IPS-18c (cell line): ENCODE data around the gene NPTX1.

Experiments used
- H3K4me3 ChIP-seq: 2 replicates; pipeline ENCODE4 v1.7.0; 2013; ENCODE audit warnings: low read depth, mild to moderate bottlenecking, low read length, moderate library complexity; ENCODE audit not compliant: insufficient read depth
- H3K9me3 ChIP-seq: one replicate; pipeline ENCODE4 v1.6.1; 2013; ENCODE audit warnings: mild to moderate bottlenecking, low read length, moderate library complexity; ENCODE audit not compliant: control insufficient read depth, insufficient read depth

Gene NPTX1

DNA sequence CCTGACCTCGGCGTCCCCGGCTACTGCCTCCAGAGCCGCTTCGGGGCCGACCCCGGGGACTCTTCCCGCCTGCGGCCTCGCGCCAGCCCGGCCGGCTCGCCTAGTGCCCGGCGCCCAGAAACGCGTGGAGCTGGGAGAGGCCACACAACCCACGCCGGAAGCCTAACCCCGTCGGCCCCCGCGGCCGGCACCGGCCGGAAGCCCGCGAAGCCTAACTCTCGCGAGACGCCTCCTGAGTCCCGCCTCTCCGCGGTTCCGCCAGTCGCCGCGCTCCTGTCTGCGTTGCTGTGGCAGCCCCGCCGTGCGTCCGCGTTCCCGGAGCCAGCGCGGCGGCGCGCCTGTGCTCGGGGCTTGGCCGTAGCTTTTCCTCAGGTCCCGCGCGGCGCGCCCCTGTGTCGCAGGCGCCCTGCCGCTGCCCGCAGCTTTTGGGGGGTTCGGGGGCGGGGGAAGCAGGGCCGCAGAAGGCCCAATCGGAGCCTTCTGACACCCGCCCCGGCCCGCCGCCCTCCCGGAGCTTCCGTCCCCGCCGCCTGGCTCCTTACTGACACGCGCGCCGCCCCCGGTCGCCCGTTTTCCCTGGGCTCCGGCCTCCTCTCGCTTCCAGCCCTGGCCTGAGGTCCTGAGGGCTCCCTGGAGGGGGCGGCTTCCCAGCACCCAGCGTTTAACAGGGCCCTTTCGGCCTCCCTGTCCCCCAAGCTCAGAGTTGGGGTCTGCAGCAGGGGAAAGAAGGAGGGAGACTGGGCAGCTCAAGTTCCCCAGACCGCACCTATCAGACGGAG is 21.7 kb downstream of the NPTX1 start:
- H3K4me3 ChIP-seq: peak overlapping the region; percentile 89
- H3K9me3 ChIP-seq: no peaks in the 10 kb centered on the region

DNA sequence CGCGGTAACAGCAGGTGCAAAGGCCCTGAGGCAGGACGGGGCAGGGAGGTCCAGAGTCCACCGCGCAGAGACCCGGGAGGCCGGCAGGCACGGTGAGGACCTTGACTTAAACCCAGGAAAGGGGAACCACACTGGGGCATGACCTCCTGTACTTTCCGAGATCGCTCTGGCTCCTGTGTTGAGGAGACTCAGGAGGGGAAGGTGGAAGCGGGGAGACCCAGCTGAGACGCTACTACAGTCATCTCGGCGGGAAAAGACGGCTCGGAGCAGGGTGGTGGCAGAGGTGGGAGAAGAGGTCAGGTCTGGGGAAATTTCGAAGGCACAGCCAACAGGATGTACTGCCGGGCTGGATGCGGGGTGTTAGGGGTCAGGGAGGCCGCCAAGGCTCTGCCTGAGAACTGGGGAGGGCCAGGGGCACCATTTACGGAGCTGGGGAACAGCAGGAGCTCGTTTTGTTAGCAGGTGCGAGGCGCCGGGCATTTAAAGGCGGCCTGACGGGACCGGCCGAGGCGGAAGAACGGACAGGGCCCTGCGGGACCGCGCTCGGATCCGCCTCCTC is 22.3 kb downstream of the NPTX1 start:
- H3K4me3 ChIP-seq: peak overlapping the region; percentile 89
- no peaks in the 10 kb centered on the region for H3K9me3 ChIP-seq

DNA sequence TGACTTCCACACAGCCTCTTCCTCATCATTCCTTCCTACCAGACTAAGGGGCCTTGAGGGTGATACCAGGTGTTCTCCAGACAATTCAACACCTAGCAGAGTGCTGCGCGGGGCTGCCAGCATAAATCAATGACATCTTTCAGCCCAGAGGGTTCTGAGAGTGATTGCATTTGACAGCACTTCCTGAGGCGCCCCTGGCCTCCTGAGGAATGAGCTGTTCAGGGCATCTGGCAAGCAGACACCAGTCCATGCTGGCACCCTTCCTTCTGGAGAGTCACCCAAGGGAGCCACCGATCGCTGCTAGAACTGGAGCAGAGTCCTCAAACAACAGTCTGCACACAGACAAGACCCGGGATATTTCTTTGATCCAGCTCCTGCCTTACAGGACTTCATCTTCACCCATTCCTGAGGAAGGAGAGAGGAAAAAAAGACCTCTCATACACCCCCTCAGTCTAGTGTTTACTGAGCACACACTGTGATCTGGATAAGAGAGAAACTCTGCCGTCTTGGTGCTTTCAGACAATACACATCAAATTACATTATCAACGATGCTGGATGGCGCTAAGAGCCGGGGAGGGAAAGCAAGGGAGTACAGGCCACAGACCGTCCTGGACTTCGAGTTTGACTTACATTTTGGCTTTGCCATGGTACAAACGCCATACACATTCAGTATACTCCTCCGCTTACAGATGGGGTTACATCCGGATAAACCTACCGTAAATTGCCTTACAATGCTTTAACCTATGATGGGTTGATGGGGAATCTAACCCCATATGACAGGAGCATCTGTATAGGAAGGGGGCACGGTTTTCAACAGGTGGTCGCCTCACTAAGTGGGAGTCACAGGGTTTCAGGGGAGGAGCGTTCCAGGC is 23.0 kb downstream of the NPTX1 start:
- Histone ChIP-seq H3K9me3 (no peaks in the 10 kb centered on the region), H3K4me3 (peak overlapping the region; percentile 89; the same call in 1 of the 2 replicates)

DNA sequence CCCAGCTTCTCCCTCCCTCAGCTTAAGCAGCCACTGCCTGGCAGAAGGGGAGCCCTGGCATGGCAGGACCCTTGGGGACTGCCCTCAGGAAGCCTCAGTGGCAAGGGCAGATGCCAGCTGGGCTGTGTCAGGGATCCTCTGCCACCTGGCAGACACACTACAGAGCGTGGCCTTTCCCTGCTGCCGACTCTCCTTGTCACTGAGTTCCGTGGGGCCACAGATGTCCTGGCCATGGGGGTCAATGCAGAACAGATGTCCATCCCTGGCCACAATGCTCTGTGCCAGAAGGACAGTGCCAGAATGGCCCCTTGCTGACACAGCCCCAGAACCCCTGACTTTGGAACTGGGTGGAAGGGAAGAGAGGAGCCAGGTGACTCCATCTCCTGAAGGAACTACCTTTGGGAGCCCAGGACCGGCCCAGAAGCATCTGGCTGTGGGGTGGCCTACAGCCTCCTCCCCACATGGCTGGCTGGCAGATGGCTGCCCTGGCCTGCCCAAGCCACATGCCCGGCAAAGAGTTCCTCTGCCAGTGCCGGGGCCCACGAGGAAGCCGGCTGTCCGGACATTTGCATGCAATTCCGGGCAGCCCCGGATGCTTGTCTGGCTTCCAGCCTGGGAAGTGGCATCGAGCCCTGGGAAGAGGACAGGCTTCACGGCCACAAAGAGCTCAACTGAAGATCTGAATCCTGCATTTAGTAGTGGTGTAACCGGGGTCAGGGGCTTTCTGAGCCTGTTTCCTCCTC is 24.1 kb downstream of the NPTX1 start:
- Histone ChIP-seq H3K9me3 (no peaks in the 10 kb centered on the region), H3K4me3 (no peak overlapping the region)

DNA sequence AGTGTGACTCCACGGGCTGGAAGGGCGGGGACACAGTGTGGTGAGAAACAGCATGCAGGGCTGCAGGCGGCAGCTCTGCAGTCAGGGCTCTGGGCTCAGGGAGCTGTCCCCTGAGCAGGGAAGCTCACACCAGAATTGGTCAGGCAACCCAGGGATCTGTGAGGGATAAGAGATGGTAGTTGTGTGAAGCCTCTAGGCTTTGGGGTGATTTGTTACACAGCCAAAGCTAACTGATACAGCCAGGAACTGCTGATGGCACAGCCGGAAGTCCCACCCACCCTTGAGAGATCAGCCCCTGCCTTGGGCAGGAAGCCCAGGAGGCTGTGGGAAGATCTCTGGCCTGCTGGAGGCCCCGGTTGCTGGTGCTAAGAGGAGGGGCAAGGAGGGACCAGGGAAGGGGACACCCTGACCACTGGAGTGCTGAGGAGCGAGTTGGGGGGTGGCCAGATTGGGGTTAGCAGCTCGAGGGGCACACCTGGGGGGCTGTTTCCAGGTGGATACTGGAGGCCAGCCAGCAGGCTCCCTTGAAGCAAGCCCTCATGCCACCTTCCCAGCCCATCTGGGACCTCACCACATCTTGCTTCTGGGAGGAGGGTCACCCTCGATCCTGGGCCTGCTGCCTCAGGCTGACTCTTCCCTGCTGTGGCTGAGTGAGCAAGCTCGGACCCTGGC is 25.2 kb downstream of the NPTX1 start:
- no peak overlapping the region for H3K4me3 ChIP-seq
- H3K9me3 ChIP-seq: no peaks in the 10 kb centered on the region

DNA sequence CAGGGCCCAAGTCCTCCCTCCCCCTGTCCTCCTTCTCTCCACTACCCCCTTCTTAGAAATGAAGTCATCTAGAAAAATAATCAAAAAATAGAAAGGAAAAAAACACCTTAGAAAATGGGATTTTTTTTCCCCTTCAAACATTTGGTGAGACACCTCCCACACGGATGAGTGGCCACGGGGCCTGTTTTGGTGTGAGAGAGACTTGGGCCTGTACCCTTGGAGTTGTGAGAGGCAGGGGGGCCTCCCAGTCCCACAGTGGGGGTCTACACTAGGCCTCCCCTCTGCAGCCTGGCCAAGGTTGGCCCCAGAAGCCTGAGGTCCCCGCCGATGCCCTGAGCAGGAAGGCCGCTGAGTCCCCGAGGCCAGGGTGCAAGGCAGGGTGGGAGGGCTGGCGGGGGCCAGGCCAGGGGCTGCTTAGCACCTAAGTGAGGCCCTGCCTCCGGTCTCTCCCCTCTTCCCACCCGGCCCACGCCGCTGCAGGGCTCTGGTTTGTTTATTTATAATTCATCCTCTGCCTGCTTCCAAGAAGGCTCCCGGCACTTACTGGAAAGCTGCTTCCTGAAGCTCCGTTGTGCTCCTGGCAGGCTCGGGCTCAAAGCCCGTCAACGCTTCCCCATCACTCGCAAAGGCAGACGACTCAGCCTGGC is 26.4 kb downstream of the NPTX1 start:
- no peaks in the 10 kb centered on the region for H3K9me3 ChIP-seq
- H3K4me3 ChIP-seq: no peak overlapping the region

DNA sequence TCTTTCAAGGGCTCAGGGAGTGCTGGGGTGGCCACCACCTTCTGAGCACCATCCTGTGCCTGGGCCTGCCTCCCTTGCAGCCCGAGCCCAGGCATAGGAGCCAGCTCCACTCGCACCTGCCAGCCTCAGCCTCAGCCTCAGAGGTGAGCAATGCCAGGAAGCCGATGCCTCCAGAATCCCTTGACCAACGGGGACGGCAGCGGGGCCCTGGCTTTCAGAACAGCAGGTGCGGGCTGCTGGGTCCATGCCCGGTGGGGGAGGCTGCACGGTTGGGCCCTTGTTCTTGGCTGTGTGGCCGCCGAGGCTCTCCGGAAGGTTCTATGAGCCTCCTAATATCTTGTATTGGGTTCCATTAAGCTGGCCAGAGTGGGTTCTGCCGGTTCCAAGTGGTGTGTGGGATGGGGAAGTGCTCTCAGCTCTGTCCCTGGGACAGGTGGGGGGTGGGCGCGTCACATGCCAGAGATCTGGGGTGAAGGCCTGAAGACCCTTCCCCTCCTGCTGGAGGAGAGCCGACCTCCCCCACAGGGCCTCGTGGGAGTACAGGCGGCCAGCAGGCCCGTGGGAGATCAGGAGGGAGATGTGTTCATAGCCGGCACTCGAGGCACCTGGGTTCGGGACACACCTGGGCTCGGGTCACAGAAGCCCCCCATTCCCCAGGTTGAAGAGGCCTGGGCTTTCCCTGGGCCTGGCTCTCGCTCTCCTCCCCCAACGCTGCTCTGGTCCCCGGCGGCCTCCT is 27.0 kb downstream of the NPTX1 start:
- Histone ChIP-seq H3K4me3 (no peak overlapping the region), H3K9me3 (no peaks in the 10 kb centered on the region)

DNA sequence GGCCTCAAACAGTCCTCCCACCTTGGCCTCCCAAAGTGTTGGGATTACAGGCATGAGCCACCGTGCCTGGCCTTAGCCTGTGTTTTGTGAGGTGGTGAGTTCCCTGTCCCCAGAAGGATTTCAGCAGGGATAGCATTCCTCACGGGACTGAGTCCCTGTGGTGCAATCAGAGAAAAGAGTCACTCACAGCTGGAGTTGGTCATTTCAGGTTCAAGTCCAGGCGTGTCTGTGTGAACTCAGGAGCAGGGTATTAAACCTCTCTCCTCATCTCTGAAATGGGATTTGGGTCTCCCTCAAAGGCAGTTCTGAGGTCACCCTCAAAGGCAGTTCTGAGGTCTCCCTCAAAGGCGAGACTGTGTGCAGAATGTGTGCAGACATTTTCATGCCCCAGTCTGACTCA is 28.6 kb downstream of the NPTX1 start:
- Histone ChIP-seq H3K9me3 (no peaks in the 10 kb centered on the region), H3K4me3 (no peak overlapping the region)

DNA sequence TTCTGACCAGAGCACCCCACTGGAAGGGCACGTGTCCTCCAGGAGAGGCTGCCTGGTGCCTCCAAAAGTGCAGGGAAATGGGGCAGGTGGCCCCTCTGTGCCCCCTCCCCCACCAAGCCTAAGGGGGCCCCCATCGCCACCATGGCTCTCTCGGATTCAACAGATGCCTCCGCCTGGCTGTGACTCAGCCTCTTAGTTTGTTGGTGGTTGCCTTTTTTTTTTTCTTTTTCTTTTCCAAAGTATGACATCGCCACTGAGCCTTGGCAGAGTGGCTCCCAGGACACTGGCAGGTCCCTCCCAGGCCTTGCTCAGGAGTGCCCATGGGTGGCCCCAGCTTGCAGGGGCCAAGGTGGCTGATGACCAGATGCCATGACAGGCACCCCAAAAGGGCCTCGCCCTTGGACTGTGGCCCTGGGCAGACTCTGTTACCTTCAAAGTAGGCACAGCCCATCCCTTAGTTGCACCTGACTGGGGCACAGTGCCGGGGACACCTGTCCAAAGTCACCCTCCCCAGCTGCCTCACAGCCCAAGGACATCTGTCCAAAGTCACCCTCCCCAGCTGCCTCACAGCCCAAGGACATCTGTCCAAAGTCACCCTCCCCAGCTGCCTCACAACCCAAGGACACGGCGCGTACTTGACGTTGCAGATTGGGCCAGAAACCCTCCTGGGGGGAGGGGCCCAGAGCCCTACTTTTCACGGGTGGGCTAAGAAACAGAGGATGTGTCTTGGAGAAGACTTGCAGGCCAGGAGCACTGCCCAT is 29.6 kb downstream of the NPTX1 start:
- Histone ChIP-seq H3K4me3 (no peak overlapping the region), H3K9me3 (no peaks in the 10 kb centered on the region)

DNA sequence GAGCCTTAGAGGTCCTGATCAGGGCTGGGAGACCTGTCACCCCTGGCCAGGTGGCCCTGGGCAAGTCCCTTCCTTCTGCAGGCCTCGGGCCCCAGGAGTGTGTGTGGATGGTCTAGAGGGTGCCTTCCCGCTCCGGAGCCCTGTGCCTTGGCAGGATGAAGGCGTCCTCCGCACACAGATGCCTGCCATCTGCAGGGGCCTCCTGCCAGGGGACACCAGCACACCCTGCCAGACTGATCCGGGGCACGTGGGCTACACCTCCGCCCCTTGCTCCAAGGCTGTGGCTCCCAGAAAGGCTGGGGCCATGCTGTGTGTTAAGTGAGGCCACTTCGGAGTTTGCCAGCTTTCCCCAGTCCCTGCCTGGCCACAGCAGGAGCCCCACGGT is 30.7 kb downstream of the NPTX1 start:
- H3K9me3 ChIP-seq: no peaks in the 10 kb centered on the region
- no peak overlapping the region for H3K4me3 ChIP-seq

DNA sequence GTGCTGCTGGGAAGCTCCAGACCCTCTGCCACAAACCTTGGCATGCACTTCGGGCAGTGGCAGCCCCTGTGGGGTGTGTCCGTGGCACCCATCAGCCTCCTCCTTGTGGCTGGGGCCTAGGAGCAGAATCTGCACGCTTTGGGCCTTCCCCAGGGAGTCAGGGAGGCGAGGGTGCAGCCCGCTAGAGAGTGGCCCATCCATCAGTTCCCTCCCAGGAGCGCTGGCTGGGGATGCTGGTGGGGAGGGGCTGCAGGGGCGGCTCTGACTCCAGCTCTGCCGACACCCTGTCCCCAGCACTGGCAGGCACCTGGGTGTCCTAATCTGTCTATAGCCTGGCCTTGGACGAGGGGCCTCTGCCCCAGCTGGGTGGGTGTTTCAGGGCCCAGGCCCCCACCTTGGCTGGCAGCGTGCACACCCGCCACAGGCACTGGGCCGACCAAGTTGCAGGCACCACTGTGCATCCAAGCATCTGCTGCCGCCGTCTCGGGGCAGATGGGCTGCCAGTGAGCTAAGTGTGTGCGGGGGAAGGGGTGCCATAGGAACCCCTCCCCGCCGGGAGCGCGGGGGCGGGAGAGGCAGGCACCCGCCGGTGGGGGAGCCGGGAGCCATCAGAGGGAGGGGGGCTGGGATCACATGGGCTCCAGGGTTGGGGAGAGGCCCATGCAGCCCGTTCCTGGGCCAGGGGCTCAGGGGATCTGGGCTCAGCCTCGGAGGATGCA is 31.2 kb downstream of the NPTX1 start:
- Histone ChIP-seq H3K4me3 (no peak overlapping the region; the same call in 1 of the 2 replicates), H3K9me3 (no peaks in the 10 kb centered on the region)

DNA sequence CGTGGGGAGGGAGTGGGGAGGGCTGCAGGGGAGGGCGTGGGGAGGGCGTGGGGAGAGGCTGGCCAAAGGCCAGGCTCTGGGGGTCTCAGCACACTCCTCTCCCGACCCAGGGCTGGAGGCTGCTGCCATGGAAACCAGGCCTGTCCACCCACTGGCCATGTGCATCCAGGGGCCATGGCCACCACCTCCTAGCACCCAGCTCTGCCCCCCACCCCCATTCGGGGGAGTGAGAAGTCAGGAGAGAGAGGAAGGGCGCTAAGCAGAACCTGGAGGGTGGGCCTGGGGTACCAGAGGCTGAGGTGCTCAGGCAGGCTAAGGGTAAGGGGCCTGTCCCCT is 31.8 kb downstream of the NPTX1 start:
- Histone ChIP-seq H3K9me3 (no peaks in the 10 kb centered on the region), H3K4me3 (no peak overlapping the region)

DNA sequence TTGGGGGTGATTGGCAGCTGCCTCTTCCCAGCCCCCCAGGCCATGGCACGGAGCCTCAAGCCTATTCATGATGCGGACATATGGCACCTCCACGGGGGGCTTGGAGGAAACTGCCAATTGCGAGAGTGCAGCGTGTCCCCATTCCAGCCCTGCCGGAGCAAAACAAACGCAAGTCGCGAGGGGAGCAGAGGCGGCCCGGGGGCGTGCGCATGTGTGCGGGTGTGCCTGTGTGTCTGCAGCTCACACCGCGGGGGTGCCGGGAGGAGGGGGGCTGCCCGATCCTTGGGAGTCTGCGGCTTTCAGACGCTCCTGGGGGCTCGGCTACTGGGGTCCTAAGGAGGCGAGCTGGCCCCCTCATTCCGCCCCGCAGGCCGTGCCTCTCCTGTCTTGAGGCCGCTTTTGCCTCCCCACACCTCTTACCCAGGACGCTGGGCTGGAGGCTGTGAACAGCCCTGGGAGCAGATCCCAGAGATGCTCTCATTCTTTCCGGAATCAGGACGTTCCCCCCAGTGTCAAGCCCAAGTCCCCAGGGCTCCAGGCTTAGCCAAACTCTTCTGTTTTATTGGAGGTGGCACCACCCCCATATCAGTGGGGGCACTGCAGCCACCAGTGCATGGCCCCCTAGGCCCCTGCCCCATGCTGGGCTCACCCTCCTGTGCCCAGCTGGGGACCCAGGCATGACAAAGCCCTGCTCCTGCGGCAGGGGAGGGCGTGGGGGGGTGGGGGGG is 32.3 kb downstream of the NPTX1 start:
- H3K4me3 ChIP-seq: peak overlapping the region; percentile 20; the same call in 1 of the 2 replicates
- no peaks in the 10 kb centered on the region for H3K9me3 ChIP-seq

DNA sequence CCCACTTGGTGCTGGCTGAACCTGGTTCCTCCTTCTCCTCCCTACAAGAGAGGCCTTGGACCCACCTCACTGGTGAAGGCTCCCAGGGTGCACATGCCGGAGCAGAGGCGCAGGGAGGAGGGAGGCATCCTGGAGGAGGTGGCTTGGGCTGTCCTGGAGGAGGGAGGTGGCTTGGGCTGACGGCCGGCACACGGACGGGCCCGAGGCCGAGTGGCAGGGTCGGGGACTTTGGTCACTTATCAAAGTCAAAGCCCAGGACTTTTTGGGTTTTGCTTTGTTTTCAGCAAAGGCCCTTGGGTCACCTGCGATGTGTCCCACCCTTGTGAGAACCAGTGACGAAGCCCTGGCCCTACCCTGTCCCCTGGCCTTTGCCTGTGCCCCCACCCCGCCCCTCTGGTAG is 32.9 kb downstream of the NPTX1 start:
- H3K9me3 ChIP-seq: no peaks in the 10 kb centered on the region
- no peak overlapping the region; the same call in 1 of the 2 replicates for H3K4me3 ChIP-seq
